HepG2 (cell line): Measurements from ENCODE around the gene MED25. TPM values are rescaled to one million over a fixed set of nuclear protein-coding genes. Genes with fewer than 3 reads are reported as not detected.

Experiments
- AGO2 ChIP-seq: fragments of 200-400 bp; formaldehyde crosslinking; optimal IDR thresholded peaks from 2 replicates; pipeline ENCODE3; 2017; ENCODE audit warnings: mild to moderate bottlenecking, low read depth, low read length, moderate library complexity
- CAMTA2 ChIP-seq: sonication (generic); formaldehyde crosslinking; IDR thresholded peaks from 2 replicates; pipeline ENCODE4 v1.4.0; 2020; ENCODE audit warnings: mild to moderate bottlenecking, missing genetic modification reagents, borderline replicate concordance
- CBFB ChIP-seq: sonication (generic); formaldehyde crosslinking; IDR thresholded peaks from 2 replicates; pipeline ENCODE4 v1.4.0; 2020; ENCODE audit warnings: missing genetic modification reagents
- HDAC1 ChIP-seq: sonication (generic); formaldehyde crosslinking; IDR thresholded peaks from 2 replicates; pipeline ENCODE4 v1.5.1; 2020; ENCODE audit warnings: mild to moderate bottlenecking, missing genetic modification reagents
- HMGA1 ChIP-seq: sonication (generic); formaldehyde crosslinking; conservative IDR thresholded peaks from 2 replicates; pipeline ENCODE4 v1.4.0; 2020; ENCODE audit warnings: missing genetic modification reagents
- HMGXB3 ChIP-seq: sonication (generic); formaldehyde crosslinking; IDR thresholded peaks from 2 replicates; pipeline ENCODE4 v1.4.0; 2020; ENCODE audit warnings: missing genetic modification reagents, borderline replicate concordance
- NR1H2 ChIP-seq: sonication (generic); formaldehyde crosslinking; IDR thresholded peaks from 2 replicates; pipeline ENCODE4 v1.8.1; 2022; ENCODE audit warnings: low read depth, missing genetic modification reagents, borderline replicate concordance
- POLR2AphosphoS5 ChIP-seq: IDR thresholded peaks from 2 replicates; pipeline ENCODE4 v1.6.1; 2012; ENCODE audit warnings: low read depth, low read length
- PPARG ChIP-seq: conservative IDR thresholded peaks from 2 replicates; pipeline ENCODE4 v1.6.1; 2016; ENCODE audit warnings: missing biosample characterization, missing genetic modification reagents
- RXRA ChIP-seq: sonication (generic); formaldehyde crosslinking; IDR thresholded peaks from 2 replicates; pipeline ENCODE4 v1.5.1; 2020; ENCODE audit warnings: missing genetic modification reagents
- SAP130 ChIP-seq: IDR thresholded peaks from 2 replicates; pipeline ENCODE4 v1.6.1; 2016; ENCODE audit warnings: low read depth
- ZFYVE20 ChIP-seq: sonication (generic); formaldehyde crosslinking; IDR thresholded peaks from 2 replicates; pipeline ENCODE4 v1.8.0; 2023; ENCODE audit warnings: low read depth, mild to moderate bottlenecking, moderate library complexity, missing genetic modification reagents, borderline replicate concordance
- ZNF18 ChIP-seq: sonication (generic); formaldehyde crosslinking; IDR thresholded peaks from 2 replicates; pipeline ENCODE4 v1.8.0; 2022; ENCODE audit warnings: mild to moderate bottlenecking, missing genetic modification reagents; ENCODE audit not compliant: insufficient replicate concordance
- ZNF230 ChIP-seq: sonication (generic); formaldehyde crosslinking; IDR thresholded peaks from 2 replicates; pipeline ENCODE4 v1.4.0; 2020; ENCODE audit warnings: mild to moderate bottlenecking, missing genetic modification reagents
- ZNF256 ChIP-seq: sonication (generic); formaldehyde crosslinking; conservative IDR thresholded peaks from 2 replicates; pipeline ENCODE4 v1.4.0; 2020; ENCODE audit warnings: missing genetic modification reagents
- ZNF296 ChIP-seq: sonication (generic); formaldehyde crosslinking; conservative IDR thresholded peaks from 2 replicates; pipeline ENCODE4 v1.5.0; 2020; ENCODE audit warnings: mild to moderate bottlenecking, missing genetic modification reagents
- ZNF326 ChIP-seq: sonication (generic); formaldehyde crosslinking; IDR thresholded peaks from 2 replicates; pipeline ENCODE4 v1.4.0; 2020; ENCODE audit warnings: missing genetic modification reagents, borderline replicate concordance
- ZNF503 ChIP-seq: sonication (generic); formaldehyde crosslinking; IDR thresholded peaks from 2 replicates; pipeline ENCODE4 v1.4.0; 2020; ENCODE audit warnings: missing genetic modification reagents
- ZNF790 ChIP-seq: sonication (generic); formaldehyde crosslinking; IDR thresholded peaks from 2 replicates; pipeline ENCODE4 v1.8.0; 2022; ENCODE audit warnings: missing genetic modification reagents, mild to moderate bottlenecking, borderline replicate concordance
- ZNF839 ChIP-seq: sonication (generic); formaldehyde crosslinking; IDR thresholded peaks from 2 replicates; pipeline ENCODE4 v1.4.0; 2020; ENCODE audit warnings: missing genetic modification reagents, mild to moderate bottlenecking, borderline replicate concordance
- ZSCAN25 ChIP-seq: sonication (generic); formaldehyde crosslinking; IDR thresholded peaks from 2 replicates; pipeline ENCODE4 v1.8.0; 2022; ENCODE audit warnings: mild to moderate bottlenecking, missing genetic modification reagents
- polyA plus RNA-seq, 8 experiments: library from polyadenylated mRNA; depleted of rRNA in 3 of 8; stranded (reverse) in 7 of 8; unstranded in 1 of 8; fragments of >200 nt; fragmentation: Illumina TruSeq in 4 of 8; extraction: Trizol in 4 of 8; gene quantifications; 2 replicates each; pipeline versions ENCODE4 v1.2.1 to v1.2.3, GENCODE V29; 2011 to 2016; ENCODE audit warnings: low read depth in 4 of 8, missing spikeins in 1 of 8, mixed read lengths in 1 of 8; ENCODE audit not compliant: insufficient read depth in 1 of 8
- total RNA-seq, 5 experiments: library from RNA; depleted of rRNA; stranded (reverse); fragments of >200 nt; fragmentation: Illumina TruSeq; extraction: Trizol; gene quantifications; 2 replicates each; pipeline ENCODE4 v1.2.3, GENCODE V29; 2016; ENCODE audit warnings: low read depth in 1 of 5

Gene MED25
- total and polyA plus RNA-seq, 2 of the 13 experiments (the other 11 are each of a cell fraction or from before 2014, with no cell fraction given): 11.1 to 15.1 TPM

- TF ChIP-seq AGO2 (peak; percentile 97), CBFB (CRISPR knock-in tag) (no peak; the same call in none of the 2 replicates), ZSCAN25 (no peak; the same call in 1 of the 2 replicates), ZNF18 (CRISPR knock-in tag) (peak; percentile 25), POLR2AphosphoS5 (peak; percentile 53; the same call in 1 of the 2 replicates), PPARG (CRISPR knock-in tag) (0 out of 2 replicates have a peak, but pooled peaks have one; percentile 12), SAP130 (CRISPR knock-in tag) (peak; percentile 74), ZNF230 (CRISPR knock-in tag) (peak; percentile 28; the same call in 1 of the 2 replicates), HMGXB3 (CRISPR knock-in tag) (no peak), CAMTA2 (CRISPR knock-in tag) (no peak), ZNF839 (CRISPR knock-in tag) (no peak), ZNF790 (CRISPR knock-in tag) (no peak), NR1H2 (0 out of 2 replicates have a peak, but pooled peaks have one; percentile 16), RXRA (CRISPR knock-in tag) (no peak), ZNF256 (CRISPR knock-in tag) (no peak), ZNF326 (CRISPR knock-in tag) (no peak), HDAC1 (CRISPR knock-in tag) (no peak), HMGA1 (CRISPR knock-in tag) (no peak), ZNF296 (CRISPR knock-in tag) (no peak), ZFYVE20 (CRISPR knock-in tag) (no peak), ZNF503 (peak; percentile 55; the same call in 1 of the 2 replicates)
Measured at GRCh38 chr19:49876422-49877019, 58.4 kb downstream of the MED25 start (continued).
